ENCODE measurements around the gene MLLT3.

- TF ChIP-seq CTCF (IDR thresholded peaks at IDR 0.05; ENCODE audit: insufficient read depth, low read depth, low read length) = no peak
- no peak for TF ChIP-seq EZH2 (IDR thresholded peaks at IDR 0.05; ENCODE audit: insufficient read depth, low read length)
Measured at GRCh38 chr9:20623021-20623747, 885 bp upstream of the MLLT3 start.
